T-helper 1 cell (primary cell): ENCODE data around the gene XIAP.
"Not testable (repeated sequence)": the region's sequence is repeated elsewhere in the genome, so short reads cannot be mapped to it uniquely, and the experiment has no call there.

Experiments used
- DNase-seq, 5 donors: peaks; one replicate each; pipeline ENCODE4 v3.0.0-alpha.2; 2012 to 2020

The XIAP gene

GRCh38 chrX:123876844-123877243 lies 17.0 kb downstream of the XIAP start:
- no peak for DNase-seq

- no peak for DNase-seq
Measured at GRCh38 chrX:123878252-123878721, 18.4 kb downstream of the XIAP start.

- DNase-seq, result no peak
Measured at GRCh38 chrX:123881330-123881729, 21.5 kb downstream of the XIAP start.

GRCh38 chrX:123882391-123882790 lies 22.5 kb downstream of the XIAP start:
- no peak for DNase-seq

- DNase-seq, result peak in 3 of 5 donors; percentile 16 to 44 (median 33)
Measured at GRCh38 chrX:123884809-123885408, 25.1 kb downstream of the XIAP start.

GRCh38 chrX:123899701-123900100 lies 39.8 kb downstream of the XIAP start:
- no peak for DNase-seq

GRCh38 chrX:123903261-123903660 lies 43.4 kb downstream of the XIAP start:
- DNase-seq, result not testable (repeated sequence)

- DNase-seq, result no peak
Measured at GRCh38 chrX:123905332-123905731, 45.5 kb downstream of the XIAP start.

GRCh38 chrX:123906557-123907316 lies 46.9 kb downstream of the XIAP start:
- DNase-seq, result no peak

- no peak for DNase-seq
Measured at GRCh38 chrX:123909523-123909922, 49.7 kb downstream of the XIAP start.

- DNase-seq, result no peak
Measured at GRCh38 chrX:123917069-123917468, 57.2 kb downstream of the XIAP start.

- no peak for DNase-seq
Measured at GRCh38 chrX:123918106-123918721, 58.4 kb downstream of the XIAP start.

- DNase-seq, result no peak
Measured at GRCh38 chrX:123920105-123920785, 60.4 kb downstream of the XIAP start.

GRCh38 chrX:123923211-123923610 lies 63.4 kb downstream of the XIAP start:
- DNase-seq, result no peak

- DNase-seq, result no peak
Measured at GRCh38 chrX:123924186-123924585, 64.3 kb downstream of the XIAP start.

- no peak for DNase-seq
Measured at GRCh38 chrX:123927845-123928244, 68.0 kb downstream of the XIAP start.

- DNase-seq, result not testable (repeated sequence)
Measured at GRCh38 chrX:123932055-123932454, 72.2 kb downstream of the XIAP start.

GRCh38 chrX:123943074-123943473 lies 83.2 kb downstream of the XIAP start:
- no peak for DNase-seq

GRCh38 chrX:123943488-123943887 lies 83.6 kb downstream of the XIAP start:
- no peak for DNase-seq

- DNase-seq, result no peak
Measured at GRCh38 chrX:123949846-123950245, 90.0 kb downstream of the XIAP start.

- DNase-seq, result no peak
Measured at GRCh38 chrX:123959281-123960063, 99.6 kb downstream of the XIAP start.

- DNase-seq, result no peak
Measured at GRCh38 chrX:123960956-123961267, 101.1 kb downstream of the XIAP start.
